Inflammatory macrophage (primary cell): ENCODE data around the gene ENDOG.
"Not testable (repeated sequence)": the region's sequence is repeated elsewhere in the genome, so short reads cannot be mapped to it uniquely, and the experiment has no call there.

Experiments
- DNase-seq, 2 donors: peaks; one replicate each; pipeline ENCODE4 v3.0.0-alpha.2; 2020 to 2022

ENDOG gene

DNA sequence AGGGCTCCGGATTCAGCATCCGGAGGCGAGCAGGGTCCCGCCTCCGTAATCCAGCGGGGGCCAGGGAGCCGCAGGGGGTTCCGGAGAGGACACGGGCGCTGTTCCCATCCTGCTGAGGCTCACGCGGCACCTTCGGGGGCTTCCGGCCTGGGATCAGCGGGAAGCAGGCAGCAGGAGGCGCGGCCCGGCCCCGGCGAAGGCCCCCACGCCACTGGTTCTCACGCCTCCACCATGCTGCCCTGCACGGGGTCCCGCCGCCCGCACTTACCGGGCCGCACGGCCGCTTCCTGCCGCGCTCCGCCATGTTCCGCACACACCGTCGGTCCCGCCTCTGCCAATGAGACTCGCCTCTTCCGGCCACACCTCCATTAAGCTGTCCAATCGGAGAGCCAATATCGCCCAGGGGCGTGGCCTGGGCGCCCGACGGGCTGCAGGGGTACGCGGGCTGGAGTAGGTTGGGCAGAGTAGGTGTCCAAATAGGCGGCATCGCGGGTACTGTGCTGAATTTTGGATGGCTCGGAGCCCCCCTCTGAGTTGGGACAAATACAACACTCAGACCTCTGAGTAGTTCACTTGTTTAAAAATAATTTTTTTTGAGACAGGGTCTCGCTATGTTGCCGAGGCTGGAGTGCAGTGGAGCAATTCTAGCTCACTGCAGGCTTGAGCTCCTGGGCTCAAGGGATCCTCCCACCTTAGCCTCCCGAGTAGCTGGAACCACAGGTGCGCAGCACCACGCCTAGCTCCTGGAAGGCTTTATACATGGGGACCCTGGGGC, 11.4 kb downstream of the ENDOG start, which contains the start of gene SPOUT1:
Gene SPOUT1, minus strand, starts transcription at position 318 of the 775 bp plus-strand sequence. Its CDS starts 14 bp downstream, at position 304.
- DNase-seq: peak; percentile 94 to 95

- DNase-seq: no peak
These were observed 15.4 kb downstream of the ENDOG start for GRCh38 chr9:128833696-128834095.

DNA sequence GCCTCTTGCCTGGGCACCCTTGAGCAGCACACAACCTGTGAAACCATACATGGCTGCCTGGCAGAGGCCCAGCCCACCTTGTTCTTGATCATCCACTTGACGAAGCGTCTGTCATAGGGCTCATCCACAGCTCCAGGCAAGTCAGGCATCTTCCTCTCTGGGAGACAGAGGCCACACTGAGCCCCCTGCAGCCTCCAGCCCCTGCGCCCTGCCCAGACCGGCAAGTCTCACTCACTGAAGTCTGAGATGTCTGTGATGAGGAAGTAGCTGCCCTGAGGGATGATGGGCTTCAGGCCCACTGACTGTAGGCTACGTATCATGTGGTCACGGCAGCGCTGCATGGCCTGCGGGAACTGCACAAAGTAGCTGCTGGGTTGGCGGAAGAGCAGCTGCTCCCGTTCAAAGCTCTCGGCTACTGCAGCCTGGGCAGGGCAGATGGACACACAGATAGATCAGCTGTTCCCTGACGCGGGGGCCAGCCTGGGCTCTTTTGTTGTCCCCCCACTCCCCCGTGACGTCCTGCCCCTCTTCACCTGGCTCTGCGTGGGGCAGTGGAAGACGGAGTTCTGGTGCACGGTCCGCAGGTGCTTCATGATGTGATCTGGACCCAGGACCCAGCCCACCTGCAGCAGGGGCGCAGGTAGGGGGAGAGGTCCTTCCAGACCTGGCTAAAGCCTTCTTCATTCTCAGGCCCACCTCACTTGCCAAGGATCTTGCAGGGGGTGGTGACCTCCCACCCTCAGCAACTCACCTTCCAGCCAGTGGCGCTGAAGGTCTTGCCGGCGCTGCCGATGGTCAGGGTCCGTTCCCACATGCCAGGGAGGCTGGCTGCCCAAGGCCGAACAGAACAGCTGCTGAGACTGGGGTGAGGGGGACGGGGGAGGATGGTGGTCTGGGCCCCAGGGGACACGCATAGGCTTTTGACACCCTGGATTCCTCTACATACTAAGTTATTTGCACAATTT, 17.2 kb downstream of the ENDOG start:
- DNase-seq: no peak

- no peak for DNase-seq
These were observed 18.3 kb downstream of the ENDOG start for GRCh38 chr9:128836509-128837145.

DNA sequence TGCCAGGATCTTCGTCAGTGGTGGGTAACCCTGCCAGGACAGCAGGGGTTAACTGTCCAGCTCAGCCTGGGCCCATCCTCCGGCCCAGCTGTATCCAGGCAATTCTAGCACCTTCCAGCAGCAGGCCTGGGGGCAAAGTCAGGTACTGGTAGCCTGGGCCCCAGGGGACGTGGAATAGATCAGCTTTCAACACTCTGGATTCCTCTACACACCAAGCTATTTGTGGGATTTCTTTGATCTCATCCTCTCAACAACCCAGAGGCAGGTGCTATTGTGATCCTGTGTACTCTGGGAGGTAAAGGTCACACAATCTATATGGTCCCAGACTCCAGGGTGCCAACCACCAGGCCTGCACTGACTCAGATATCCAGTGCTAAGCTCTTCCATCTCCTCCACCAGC, 20.0 kb downstream of the ENDOG start:
- no peak for DNase-seq

- DNase-seq: no peak
These were observed 22.2 kb downstream of the ENDOG start for GRCh38 chr9:128840524-128840923.

DNA sequence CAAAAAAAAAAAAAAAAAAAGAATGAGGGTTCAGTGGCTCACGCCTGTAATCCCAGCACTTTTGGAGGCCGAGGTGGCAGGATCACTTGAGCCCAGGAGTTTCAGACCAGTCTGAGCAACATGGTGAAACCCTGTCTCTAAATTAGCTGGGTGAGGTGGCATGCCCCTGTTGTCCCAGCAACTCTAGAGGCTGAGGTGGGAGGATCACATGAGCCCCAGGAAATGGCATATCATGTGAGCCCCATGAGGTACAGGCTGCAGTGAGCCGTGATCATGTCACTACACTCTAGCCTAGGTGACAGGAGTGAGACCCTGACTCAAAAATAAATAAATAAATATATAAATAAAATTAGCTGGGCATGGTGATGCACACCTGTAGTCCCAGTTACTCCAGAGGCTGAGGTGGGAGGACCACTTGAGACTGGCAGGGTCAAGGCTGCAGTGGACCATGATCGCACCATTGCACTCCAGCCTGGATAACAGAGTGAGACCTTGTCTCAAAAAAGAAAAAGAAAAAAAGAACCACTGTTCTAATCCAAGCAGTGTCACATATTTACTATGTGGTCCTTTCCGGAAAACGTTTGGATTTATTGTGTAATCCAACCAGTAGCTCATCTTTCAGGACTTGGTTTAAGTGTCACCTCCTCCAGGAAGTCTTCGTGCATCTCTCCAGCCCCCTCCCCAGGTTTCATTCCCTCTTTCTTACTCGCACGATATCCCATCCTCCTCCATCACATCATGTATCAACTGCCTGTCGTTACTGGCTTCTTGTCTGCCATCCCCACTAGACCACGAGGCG, 23.6 kb downstream of the ENDOG start:
- peak; percentile 26 to 71 for DNase-seq

DNA sequence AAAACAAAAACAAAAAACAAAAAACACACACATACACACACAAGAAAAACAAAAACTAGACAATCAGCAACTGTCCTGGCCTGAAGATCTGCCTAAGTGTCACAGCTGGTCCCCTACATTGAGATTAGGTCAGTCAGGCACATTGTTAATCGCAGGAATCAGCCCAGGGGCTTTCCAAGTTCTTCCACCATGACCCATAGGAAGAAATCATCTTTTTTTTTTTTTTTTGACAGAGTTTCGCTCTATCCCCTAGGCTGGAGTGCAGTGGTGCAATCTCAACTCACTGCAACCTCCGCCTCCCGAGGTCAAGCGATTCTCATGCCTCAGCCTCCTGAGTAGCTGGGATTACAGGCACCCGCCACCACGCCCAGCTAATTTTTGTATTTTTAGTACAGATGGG, 24.9 kb downstream of the ENDOG start:
- DNase-seq: not testable (repeated sequence)

DNA sequence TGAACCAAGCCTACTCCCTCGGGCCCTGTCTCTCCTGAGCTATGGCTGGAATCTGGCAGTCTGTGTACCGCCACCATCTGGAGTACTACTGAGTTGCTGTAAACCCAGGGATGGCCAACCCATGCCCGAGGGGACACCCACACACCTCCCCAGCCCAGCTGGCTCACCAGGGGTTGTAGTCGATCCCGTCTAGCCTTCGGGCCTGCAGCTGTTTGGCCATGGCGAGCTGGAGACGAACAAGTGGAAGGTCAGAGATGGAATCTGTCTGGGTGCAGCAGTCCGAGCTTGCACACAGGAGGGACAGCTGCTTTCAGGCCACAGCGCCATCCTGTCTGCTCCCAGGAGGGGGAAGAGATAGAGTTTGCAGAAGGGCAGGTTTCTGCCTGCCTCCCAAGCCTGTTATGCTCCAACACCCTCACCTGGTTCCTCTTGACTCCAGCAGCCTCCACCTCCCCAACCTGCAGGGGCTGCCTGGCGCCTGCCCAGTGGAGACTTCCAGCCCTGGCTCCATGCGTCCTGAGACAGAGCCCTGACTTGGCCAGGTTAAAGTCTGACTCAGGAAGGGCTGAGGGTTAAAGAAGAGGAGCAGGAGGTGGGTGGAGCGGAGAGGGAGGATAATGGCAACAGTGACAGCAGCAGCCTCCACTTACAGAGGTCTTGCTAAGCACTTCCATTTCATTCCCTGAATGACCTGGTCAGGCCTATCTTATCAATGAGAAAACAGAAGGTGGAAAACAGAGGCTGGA, 27.1 kb downstream of the ENDOG start:
- DNase-seq: no peak

GRCh38 chr9:128846680-128847030, 28.4 kb downstream of the ENDOG start:
- no peak for DNase-seq

DNA sequence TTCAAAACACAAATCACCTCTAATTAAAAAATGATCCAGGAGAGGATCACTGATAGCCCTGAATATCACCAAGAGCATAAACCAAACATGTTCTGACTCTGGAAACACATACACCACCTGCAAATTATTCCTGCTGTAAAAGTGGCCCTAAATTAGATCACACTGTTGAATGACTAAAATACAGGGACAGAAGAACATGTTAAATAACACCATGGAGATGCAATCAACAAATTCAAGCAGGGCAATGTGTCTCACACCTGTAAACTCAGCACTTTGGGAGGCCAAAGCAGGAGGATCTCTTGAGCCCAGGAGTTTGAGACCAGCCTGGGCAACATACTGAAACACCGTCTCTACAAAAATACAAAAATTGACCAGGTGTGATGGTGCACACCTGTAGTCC, 29.5 kb downstream of the ENDOG start:
- no peak for DNase-seq

- DNase-seq: not testable (repeated sequence)
These were observed 32.7 kb downstream of the ENDOG start for GRCh38 chr9:128851024-128851423.

DNA sequence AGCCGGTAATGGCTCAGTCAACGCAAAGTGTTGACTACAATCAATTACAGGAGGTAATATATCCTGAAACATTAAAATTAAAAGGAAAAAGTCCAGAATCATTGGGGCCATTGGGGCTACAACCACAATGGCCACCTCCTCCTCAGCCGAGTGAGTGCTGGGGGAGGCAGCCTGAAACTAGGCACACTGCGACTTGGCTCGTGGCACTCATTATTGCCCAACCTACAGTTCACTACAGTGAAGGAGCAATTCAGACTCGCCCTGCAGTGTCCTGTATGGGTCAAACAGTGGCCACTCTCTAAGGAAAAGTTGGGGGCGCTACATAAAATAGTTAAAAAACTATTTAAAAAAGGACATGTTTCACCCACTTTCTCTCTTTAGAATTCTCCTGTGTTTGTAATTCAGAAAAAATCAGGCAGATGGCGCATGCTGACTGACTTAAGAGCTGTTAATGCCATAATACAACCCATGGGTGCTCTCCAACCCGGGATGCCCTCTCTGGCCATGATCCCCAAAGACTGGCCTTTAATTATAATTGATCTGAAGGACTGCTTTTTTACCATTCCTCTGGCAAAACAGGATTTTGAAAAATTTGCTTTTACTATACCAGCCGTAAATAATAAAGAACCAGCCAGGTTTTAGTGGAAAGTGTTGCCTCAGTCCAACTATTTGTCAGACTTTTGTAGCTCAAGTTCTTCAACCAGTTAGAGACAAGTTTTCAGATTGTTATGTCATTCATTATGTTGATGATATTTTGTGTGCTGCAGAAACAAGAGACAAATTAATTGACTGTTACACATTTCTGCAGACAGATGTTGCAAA, 33.7 kb downstream of the ENDOG start:
- DNase-seq: peak; percentile 64 to 73

DNA sequence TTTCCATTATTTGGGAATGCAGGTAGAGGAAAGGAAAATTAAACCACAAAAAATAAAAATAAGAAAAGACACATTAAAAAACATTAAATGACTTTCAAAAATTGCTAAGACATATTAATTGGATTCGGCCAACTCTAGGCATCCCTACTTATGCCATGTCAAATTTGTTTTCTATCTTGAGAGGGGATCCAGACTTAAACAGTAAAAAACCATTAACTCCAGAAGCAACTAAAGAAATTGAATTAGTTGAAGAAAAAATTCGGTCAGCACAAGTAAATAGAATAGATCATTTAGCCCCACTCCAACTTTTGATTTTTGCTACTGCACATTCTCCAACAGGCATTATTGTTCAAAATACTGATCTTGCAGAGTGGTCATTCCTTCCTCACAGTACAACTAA, 34.3 kb downstream of the ENDOG start:
- not testable (repeated sequence) for DNase-seq

- not testable (repeated sequence) for DNase-seq
These were observed 36.2 kb downstream of the ENDOG start for GRCh38 chr9:128854454-128854853.

GRCh38 chr9:128858476-128858875, 40.2 kb downstream of the ENDOG start:
- DNase-seq: not testable (repeated sequence)

DNA sequence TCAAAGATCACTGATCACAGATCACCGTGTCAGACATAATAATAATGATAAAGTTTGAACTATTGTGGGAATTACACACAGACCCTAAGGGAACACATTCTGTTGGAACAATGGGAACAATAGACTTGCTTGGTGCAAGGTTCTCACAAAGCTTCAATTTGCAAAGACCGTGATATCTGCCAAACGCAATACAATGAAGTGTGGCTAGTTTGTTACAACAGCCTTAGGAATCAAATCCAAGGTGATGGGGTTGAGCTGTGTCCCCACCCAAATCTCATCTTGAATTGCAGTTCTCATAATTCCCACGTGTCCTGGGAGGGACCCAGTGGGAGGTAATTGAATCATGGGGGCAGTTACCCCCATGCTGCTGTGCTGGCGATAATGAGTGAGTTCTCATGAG, 42.6 kb downstream of the ENDOG start:
- no peak for DNase-seq

GRCh38 chr9:128861501-128861900, 43.2 kb downstream of the ENDOG start:
- DNase-seq: no peak

- DNase-seq: no peak
These were observed 44.1 kb downstream of the ENDOG start for GRCh38 chr9:128862401-128862851.

GRCh38 chr9:128863647-128864046, 45.3 kb downstream of the ENDOG start:
- DNase-seq: peak; percentile 68 to 73
